CD4-positive, alpha-beta T cell treated with Interleukin-15 for 1 hour (primary cell): ENCODE results near the gene LOC101059915.
"Not testable (repeated sequence)": the region's sequence is repeated elsewhere in the genome, so short reads cannot be mapped to it uniquely, and the experiment has no call there.

Experiments used
- DNase-seq: peaks from one replicate; pipeline ENCODE4 v3.0.0-alpha.2; 2020

LOC101059915 gene

DNA sequence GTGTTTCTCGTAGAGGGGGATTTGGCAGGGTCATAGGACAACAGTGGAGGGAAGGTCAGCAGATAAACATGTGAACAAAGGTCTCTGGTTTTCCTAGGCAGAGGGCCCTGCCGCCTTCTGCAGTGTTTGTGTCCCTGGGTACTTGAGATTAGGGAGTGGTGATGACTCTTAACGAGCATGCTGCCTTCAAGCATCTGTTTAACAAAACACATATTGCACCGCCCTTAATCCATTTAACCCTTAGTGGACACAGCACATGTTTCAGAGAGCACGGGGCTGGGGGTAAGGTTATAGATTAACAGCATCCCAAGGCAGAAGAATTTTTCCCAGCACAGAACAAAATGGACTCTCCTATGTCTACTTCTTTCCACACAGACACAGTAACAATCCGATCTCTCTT lies 22.9 kb upstream of the LOC101059915 start:
- not testable (repeated sequence) for DNase-seq

DNA sequence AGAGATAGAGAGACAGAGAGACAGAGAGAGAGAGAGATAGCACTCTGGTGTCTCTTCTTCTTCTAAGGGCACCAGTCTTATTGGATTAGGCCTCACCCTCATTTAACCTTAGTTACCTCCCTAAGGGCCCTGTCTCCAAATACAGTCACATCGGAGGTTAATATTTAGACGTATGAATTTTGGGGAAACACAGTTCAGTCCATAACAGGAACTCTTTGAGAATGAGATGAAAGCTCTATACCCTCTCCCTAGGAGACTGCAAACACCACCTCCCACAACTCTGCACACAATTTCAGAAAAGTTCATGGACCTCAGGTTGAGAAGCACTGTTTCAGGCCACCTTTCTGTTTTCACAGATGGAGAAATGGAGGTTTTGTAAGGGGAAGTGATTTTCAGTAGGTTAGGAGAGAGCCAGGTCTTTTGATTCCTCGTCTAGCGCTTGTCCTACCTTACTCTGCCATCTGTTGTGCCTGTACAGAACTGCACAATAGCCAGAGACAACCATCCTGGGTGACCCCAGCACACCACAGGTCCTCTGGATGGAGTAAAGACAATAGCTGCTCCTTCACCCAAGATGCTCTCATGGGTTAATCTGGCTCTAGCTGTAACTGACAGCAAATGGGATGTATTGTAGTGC lies 16.9 kb upstream of the LOC101059915 start:
- no peak for DNase-seq

DNA sequence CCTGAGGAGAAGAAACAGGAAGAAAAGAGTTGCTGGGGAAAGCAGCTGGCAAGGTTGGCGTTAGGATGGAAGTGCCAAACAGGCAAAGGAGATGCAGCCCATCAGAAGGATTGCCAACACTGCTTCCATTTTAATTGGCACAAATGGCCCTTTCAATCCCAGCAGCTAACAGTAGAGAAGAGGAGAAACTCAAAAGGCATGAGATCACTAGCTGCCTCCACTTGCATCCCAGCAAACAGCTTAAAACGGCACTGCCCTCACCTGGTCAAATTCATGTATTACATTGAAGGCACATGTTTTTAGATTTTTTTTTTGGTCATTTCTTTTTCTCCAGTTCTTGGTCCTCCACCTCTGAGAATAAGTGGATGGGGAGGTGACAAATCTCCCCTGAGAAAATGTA lies 14.9 kb upstream of the LOC101059915 start:
- no peak for DNase-seq

DNA sequence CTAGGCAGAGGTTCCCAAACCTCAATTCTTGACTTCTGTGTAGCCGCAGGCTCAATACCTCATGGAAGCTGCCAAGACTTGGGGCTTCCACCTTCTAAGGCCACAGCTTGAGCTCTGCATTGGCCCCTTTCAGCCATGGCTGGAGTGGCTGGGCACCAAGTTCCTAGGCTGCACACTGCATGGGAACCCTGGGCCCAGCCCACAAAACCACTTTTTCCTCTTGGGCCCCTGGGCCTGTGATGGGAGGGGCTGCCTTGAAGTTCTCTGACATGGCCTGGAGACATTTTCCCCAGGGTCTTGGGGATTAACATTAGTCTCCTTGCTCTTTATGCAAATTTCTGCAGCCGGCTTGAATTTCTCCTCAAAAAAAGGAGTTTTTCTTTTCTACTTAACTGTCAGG lies 14.0 kb upstream of the LOC101059915 start:
- DNase-seq: no peak

DNA sequence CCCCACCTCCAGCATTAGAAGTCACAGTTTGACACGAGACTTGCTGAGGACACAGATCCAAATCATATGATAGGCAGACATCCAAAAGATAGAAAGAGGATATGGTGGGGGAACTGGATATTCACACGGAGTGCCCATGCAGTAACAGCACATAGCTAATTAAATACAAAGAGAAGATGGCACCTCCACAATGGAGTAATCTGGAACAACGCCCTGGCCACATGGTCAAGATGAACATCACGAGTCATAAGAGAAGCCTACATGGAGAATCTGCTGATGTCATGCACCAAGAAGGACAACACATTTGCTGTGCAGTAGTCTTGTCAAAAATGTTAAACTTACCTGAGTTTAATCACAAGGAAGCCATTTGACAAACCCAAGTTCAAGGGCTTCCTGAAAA lies 10.1 kb upstream of the LOC101059915 start:
- DNase-seq: no peak

DNA sequence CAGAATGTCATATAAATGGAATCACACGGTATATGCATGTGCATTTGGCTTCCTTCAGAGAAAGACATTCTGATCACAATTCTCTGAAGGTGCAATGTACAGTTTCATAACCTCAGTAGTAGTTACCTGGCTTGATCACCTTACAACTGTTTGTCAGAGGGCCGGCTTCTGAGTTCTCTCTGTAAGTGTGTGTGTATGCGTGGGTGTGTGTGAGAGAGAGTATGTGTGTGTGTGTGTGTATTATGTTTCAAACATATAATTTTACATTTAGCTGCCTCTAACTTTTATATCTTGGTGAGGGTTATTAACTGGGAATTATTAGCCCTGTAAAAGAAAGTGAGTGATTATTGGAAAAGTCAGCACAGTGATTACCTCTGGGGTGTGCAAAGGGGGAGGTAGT lies 8.0 kb upstream of the LOC101059915 start:
- DNase-seq: no peak

DNA sequence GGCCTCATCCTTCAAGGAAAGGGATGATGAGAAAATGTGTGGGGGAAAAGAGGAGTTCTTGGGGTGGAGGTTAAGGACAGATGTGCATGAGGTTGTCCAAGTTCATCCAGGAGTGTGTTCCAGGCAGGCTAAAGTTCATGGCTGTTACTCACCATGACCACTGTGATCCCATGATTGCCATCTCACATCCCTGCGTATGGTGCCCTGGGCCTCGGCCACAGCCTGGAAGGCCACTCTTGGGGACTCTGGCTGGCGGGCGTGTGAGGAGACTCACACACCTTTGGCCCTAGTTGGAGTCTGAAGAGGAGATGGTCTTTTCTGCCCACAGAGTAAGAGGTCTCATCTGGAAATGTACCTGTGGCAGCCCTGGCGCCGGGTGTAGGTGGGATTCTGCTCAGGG lies 7.4 kb upstream of the LOC101059915 start:
- DNase-seq: no peak

DNA sequence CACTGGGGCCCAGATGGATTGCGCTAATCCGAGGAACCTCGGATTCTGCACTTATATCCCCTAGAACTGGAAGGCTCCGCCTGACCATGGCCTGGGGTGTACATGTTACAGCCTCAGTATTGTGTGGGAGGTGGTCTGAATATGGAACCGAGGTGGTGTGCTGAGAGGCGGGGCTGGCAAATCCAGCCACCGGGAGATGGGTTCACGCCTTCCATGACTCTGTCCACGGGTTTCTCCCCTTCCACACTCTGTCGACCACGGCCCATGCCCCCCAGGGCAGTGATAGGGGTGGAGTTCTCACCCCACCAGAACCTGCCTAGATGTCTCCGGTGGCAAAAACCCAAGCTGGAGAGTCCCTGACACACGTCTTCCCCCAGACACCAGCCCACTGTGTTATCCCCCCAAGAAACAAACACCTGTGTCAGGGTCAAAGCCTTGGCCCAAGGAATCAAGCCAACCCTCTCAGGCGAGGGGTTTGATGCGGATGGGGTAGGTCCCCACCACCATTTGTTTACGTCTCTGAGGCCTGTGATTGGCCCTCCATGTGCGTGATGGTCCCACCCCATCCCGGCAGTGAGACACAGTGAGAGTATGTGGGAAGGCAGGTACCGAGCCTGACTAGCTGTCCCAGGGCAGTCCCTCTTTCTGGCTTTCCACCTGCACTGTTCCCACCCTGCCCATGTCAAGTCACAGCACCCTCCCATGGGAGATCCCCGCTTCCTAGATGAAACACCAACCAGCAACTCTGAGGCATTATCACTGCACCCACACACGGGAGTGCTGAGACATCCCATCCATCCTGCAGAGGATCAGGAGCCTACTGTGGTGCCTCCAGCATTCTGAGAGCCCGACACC lies 6.6 kb upstream of the LOC101059915 start:
- DNase-seq: no peak

DNA sequence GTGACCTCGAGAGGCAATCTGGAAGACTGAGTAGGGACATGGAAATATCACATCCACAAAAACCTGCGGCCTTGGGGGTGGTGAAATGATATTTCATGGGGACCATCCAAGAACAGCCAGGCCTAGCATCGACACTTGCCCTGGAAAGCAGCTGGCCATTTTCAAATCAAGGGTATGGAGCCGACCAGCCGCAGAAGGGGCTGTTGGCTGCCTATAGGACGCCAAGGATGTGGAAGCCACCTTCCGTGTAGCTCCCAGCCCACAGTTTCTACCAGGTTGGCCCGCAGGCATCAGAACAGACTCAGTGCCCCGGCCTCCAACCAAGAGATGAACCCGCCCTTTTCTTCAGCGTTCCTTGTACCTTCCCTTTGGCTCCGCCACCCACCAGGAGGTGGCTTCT lies 5.4 kb upstream of the LOC101059915 start:
- DNase-seq: no peak

DNA sequence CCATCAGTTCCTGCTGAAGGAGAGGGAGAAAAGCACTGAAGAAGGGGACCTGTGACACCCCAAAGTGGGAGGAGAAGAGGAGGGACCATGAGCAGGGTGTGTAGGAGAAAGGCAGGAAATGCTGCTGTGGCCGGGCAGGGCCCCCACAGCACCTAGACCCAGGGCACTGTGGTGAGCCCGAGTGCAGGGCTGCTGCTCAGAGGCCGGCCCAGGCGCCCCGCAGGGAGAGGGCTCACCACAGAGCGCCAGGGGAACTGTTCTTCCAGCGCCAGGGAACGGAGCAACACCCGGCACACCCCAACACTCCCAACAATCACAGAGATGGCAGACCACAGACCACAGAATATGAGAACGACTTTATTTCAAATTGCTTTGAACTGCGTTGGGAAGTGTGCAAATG lies 4.7 kb upstream of the LOC101059915 start:
- not testable (repeated sequence) for DNase-seq

DNA sequence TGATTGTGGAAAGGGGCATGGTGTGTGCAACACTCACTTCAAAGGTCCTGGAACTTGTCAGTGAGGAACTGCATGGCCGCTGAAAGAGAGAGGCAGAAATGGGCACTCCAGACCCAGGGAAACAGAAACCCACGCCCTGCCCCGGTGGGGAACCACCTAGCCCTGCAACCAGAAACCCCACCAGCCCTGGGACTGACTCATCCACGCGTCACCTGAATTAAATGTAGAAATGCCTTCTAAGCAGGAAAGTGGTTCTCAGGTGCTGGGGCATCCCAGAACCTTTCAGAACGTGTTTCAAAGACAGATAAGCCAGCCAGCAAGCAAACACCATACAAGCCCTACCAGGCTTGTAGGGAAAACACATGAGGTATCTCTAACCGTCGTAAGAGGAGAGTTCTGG lies 4.1 kb upstream of the LOC101059915 start:
- not testable (repeated sequence) for DNase-seq

DNA sequence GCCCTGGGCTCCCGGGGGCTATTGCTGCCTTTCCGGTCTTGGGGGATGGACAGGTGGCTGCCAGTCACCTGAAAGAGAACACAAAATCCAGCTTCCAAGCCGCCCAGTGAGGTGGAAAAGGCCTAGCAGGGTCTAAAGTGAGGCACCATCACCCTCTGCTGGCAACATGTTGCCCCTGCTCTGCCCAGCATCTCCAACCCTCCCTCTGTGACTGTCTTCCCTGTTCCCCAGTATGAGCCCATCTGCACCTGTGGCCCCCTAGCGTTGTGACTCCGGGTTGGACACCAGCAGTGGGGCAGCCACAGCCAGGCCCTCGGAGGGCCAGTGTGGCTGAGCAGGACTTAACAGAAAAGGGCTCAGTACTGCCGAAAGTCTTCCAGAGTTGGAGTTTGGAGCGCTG lies 3.1 kb upstream of the LOC101059915 start:
- not testable (repeated sequence) for DNase-seq

DNA sequence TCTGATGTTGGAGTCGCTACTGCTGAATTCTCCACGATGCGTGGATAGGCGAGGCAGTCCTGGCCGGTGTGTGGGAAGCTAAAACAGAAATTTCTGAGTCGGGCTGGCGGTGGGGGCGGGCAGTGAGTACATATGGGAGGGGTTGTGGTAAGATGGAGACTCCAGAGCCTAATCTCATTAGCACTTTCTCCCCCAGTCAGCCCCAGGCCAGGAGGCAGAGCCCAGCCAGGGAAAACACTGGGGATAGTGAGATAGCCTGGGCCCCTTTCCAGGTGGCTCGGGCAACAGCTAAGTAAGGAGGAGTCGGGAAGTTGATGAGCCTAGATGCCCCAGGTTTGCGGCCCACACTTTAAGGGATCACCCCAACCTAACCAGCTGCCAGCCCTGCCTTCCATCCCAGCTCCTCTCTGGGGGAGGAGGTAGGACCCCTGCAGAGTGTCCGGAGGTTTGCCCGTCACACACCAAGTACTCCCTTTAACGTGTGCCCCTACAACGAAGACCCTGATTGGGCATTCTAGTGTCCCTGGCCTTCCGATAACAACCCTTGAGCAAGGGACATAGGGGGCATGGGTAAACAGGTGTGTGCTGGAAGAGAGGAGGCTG lies 2.4 kb upstream of the LOC101059915 start:
- DNase-seq: no peak

DNA sequence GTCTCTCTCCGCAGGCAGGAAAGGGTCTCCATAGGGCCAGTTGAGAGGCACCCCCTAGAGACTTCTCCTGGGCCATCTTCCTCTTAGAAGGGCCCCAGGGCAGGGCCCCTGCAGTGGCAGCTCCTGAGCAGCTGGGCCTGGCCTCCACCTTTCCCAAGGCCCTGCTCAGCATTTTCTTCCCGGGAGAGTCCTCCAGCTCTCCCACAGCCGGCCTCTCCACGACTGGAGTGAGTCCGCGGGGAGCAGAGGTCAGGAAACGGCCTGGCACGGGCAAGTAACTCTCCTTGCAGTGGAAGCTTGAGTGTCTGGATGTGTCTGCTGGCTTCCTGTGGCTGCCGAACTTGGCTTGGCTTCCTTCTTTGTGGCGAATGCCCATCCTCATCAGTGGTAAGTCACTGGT lies 1.6 kb upstream of the LOC101059915 start:
- DNase-seq: no peak

DNA sequence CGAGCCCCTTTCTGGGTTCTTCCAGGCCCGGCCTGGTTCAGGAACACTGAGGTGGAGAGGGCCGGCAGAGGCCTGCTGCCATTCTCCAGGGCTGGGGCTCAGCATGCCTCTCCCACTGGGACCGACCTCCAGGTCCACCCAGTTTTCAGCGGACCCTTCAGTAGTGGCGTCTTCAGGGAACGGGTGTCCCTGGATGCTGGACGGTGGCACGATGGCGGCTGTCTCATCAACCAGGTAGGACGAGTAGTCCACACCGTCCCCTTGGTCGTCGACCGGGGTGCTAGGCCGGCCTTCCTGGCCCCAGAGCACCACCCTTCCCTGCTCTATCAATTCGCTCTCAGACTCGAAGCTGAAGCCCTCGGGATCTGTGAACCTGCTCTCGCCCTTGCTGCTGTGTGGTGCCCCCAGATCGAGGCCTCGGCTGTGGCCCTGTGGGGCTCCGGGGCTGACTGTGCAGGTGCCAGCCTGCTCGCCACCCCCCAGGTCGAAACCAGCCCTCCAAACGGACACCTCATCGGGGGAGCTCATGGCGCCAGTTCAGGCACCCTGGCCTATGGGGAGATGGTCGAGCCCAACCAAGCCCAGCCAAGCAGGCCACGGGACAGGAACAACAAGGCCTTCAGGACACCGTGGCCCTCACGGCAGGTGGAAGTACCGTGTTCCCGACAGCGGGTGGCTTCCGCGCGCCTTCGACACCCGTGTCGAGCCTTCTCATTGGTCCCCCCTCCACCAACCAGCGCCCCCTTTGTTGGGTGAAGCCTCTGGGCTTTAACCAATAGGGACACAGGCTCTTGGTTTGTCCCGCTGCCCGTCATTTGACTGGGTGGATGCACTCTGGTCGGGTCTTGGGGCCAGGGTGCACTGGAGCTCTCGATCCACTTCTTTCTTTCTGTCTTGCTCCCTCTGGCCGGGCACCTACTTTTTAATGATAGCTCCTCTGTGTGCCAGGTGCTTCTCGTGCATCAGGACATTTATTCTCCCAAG lies 814 bp upstream of the LOC101059915 start:
- DNase-seq: no peak

DNA sequence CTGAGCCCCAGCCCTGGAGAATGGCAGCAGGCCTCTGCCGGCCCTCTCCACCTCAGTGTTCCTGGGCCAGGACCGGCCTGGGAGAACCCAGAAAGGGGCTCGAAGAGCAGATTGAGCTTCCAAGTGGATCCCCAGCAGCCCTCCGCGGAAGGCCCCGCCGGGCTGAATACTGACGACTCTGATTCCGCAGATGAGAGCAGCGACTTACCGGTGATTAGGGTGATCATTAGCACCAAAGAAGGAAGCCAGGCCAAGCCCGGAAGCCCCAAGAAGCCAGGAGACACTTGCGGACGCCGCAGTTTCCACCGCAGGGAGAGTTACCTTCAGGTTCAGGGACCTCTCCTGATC lies 876 bp downstream of the LOC101059915 start:
- no peak for DNase-seq

DNA sequence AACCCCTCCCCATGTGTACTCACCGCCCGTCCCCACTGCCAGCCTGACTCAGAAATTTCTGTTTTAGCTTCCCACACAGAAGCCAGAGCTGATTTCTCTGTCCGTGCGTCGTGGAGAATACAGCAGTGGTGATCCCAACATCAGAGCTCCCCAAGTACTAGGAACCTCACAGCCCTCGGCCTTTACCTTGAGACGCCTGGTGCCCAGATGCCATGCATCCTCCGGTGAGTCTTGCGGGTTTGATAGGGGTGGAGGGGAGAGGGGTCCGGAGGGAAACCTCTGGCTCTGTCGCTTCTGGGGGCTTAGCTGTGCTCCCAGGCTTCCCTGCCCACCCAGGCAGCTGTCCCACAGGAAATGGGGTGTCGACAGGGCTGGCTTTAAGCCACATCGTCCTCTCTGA lies 2.1 kb downstream of the LOC101059915 start:
- no peak for DNase-seq

DNA sequence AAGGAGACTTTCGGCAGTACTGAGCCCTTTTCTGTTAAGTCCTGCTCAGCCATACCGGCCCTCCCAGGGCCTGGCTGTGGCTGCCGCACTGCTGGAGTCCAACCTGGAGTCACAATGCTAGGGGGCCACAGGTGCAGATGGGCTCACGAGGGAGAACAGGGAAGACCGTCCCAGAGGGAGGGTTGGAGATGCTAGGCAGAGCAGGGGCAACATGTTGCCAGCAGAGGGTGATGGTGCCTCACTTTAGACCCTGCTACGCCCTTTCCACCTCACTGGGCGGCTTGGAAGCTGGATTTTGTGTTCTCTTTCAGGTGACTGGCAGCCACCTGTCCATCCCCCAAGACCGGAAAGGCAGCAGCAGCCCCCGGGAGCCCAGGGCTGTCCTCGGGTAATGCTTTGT lies 2.6 kb downstream of the LOC101059915 start:
- peak; percentile 16 for DNase-seq

DNA sequence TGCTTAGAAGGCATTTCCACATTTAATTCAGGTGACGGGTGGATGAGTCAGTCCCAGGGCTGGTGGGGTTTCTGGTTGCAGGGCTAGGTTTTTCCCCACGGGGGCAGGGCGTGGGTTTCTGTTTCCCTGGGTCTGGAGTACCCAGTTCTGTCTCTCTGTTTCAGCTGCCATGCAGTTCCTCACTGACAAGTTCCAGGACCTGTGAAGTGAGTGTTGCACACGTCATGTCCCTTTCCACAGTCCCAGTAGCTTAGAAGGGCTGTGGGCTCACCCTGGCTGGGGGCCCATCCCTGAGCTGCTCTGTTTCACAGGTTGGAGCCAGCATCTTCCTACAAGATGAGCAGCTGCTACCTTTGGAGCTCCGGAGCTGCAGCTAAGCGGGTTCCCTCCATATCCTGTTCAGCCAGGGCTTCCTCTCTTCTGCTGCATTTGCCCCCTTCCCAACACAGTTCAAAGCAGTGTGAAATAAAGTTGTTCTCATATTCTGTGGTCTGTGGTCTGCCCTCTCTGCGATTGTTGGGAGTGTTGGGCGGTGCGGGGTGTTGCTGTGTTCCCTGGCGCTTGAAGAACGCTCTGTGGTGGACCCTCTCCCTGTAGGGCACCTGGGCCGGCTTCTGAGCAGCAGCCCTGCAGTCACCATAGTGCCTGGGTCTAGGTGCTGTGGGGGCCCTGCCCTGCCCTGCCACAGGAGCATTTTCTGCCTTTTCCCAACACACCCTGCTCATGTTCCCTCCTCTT lies 3.9 kb downstream of the LOC101059915 start:
- peak; percentile 17 for DNase-seq

DNA sequence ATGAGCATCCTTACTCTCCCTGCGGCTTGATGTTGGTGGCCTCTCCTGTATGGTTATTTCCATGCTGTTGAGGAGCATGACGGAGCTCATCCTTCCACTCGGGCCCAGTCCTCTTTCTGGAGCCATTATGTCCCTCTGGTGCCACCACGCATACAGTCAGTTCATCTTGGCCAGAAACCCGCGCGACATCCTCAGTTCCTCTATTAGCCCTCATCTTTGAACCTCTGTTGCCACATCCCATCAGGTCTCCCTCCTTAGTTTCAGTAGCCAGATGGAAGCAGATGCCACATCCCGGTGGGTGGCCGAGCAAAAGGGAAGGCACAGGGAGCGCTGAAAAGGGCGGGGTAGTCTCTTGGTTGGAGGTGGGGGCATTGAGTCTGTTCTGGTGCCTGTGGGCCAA lies 4.6 kb downstream of the LOC101059915 start:
- no peak for DNase-seq

DNA sequence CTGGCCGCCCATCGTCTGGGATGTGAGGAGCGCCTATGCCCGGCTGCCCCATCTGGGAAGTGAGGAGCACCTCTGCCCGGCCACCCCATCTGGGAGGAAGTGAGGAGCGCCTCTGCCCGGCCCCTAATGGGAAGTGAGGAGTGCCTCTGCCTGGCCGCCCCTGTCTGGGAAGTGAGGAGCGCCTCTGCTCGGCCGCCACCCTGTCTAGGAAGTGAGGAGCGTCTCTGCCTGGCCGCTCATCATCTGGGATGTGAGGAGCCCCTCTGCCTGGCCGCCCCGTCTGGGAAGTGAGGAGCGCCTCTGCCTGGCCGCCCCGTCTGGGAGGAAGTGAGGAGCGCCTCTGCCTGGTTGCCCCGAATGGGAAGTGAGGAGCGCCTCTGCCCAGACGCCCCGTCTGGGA lies 8.3 kb downstream of the LOC101059915 start:
- not testable (repeated sequence) for DNase-seq
